ENCODE measurements around the gene NEK10. TPM values are rescaled to one million over a fixed set of nuclear protein-coding genes. Genes with fewer than 3 reads are reported as not detected.

Gene NEK10
- polyA plus RNA-seq, 2 donors = 0.26 to 0.55 TPM

- Histone ChIP-seq H3K4me3 (ENCODE audit: low read depth in 1 of 2, low read length in 2 of 2) (no peak overlapping the region), H3K27ac (ENCODE audit: low read depth in 2 of 2, low read length in 1 of 2) (no peak overlapping the region), H3K4me1 (ENCODE audit: control insufficient read depth in 2 of 2, insufficient read depth in 2 of 2, low read length in 1 of 2) (no peaks in the 10 kb centered on the region), H3K9me3 (ENCODE audit: control insufficient read depth in 2 of 2, insufficient read depth in 1 of 2, low read depth in 1 of 2, low read length in 1 of 2) (no peaks in the 10 kb centered on the region), H3K36me3 (ENCODE audit: control insufficient read depth in 2 of 2, insufficient read depth in 2 of 2, low read length in 1 of 2) (no peaks in the 10 kb centered on the region), H3K27me3 (ENCODE audit: control insufficient read depth in 1 of 2, insufficient read depth in 2 of 2, low read length in 2 of 2) (no peaks in the 10 kb centered on the region)
These were observed 9.1 kb upstream of the NEK10 start for GRCh38 chr3:27378331-27378730.

- Histone ChIP-seq H3K27ac (ENCODE audit: low read depth in 2 of 2, low read length in 1 of 2) (no peak overlapping the region), H3K27me3 (ENCODE audit: control insufficient read depth in 1 of 2, insufficient read depth in 2 of 2, low read length in 2 of 2) (no peaks in the 10 kb centered on the region), H3K36me3 (ENCODE audit: control insufficient read depth in 2 of 2, insufficient read depth in 2 of 2, low read length in 1 of 2) (no peaks in the 10 kb centered on the region), H3K4me3 (ENCODE audit: low read depth in 1 of 2, low read length in 2 of 2) (no peak overlapping the region), H3K4me1 (ENCODE audit: control insufficient read depth in 2 of 2, insufficient read depth in 2 of 2, low read length in 1 of 2) (no peaks in the 10 kb centered on the region), H3K9me3 (ENCODE audit: control insufficient read depth in 2 of 2, insufficient read depth in 1 of 2, low read depth in 1 of 2, low read length in 1 of 2) (no peaks in the 10 kb centered on the region)
- WGBS, 2 donors = 88% methylated on average over 6 of the region's 6 CpGs
These were observed 7.1 kb upstream of the NEK10 start for GRCh38 chr3:27376109-27376772.

GRCh38 chr3:27366062-27366591, 3.1 kb downstream of the NEK10 start:
- Histone ChIP-seq H3K4me3 (ENCODE audit: low read depth in 1 of 2, low read length in 2 of 2) (no peak overlapping the region), H3K9me3 (ENCODE audit: control insufficient read depth in 2 of 2, insufficient read depth in 1 of 2, low read depth in 1 of 2, low read length in 1 of 2) (no peaks in the 10 kb centered on the region), H3K27me3 (ENCODE audit: control insufficient read depth in 1 of 2, insufficient read depth in 2 of 2, low read length in 2 of 2) (no peaks in the 10 kb centered on the region), H3K4me1 (ENCODE audit: control insufficient read depth in 2 of 2, insufficient read depth in 2 of 2, low read length in 1 of 2) (peaks cover 0 to 5% of the 10 kb centered on the region in 2 donors), H3K36me3 (ENCODE audit: control insufficient read depth in 2 of 2, insufficient read depth in 2 of 2, low read length in 1 of 2) (no peaks in the 10 kb centered on the region), H3K27ac (ENCODE audit: low read depth in 2 of 2, low read length in 1 of 2) (no peak overlapping the region)
- WGBS, 2 donors = 96% methylated on average over 1 of the region's 1 CpG

GRCh38 chr3:27360113-27361078, 8.8 kb downstream of the NEK10 start:
- Histone ChIP-seq H3K27me3 (ENCODE audit: control insufficient read depth in 1 of 2, insufficient read depth in 2 of 2, low read length in 2 of 2) (no peaks in the 10 kb centered on the region), H3K27ac (ENCODE audit: low read depth in 2 of 2, low read length in 1 of 2) (peak overlapping the region in 1 of 2 donors; percentile 45), H3K9me3 (ENCODE audit: control insufficient read depth in 2 of 2, insufficient read depth in 1 of 2, low read depth in 1 of 2, low read length in 1 of 2) (no peaks in the 10 kb centered on the region), H3K4me3 (ENCODE audit: low read depth in 1 of 2, low read length in 2 of 2) (no peak overlapping the region), H3K36me3 (ENCODE audit: control insufficient read depth in 2 of 2, insufficient read depth in 2 of 2, low read length in 1 of 2) (no peaks in the 10 kb centered on the region), H3K4me1 (ENCODE audit: control insufficient read depth in 2 of 2, insufficient read depth in 2 of 2, low read length in 1 of 2) (peaks cover 0 to 4% of the 10 kb centered on the region in 2 donors)
- 62 to 71% methylated on average over 7 of the region's 7 CpGs for WGBS, 2 donors

GRCh38 chr3:27358372-27358771, 10.8 kb downstream of the NEK10 start:
- no peak overlapping the region for H3K4me3 ChIP-seq (ENCODE audit: low read depth in 1 of 2, low read length in 2 of 2)
- H3K9me3 ChIP-seq (ENCODE audit: control insufficient read depth in 2 of 2, insufficient read depth in 1 of 2, low read depth in 1 of 2, low read length in 1 of 2) = no peaks in the 10 kb centered on the region
- 54 to 58% methylated on average over 3 of the region's 3 CpGs for WGBS, 2 donors
- H3K27ac ChIP-seq (ENCODE audit: low read depth in 2 of 2, low read length in 1 of 2) = no peak overlapping the region
- H3K4me1 ChIP-seq (ENCODE audit: control insufficient read depth in 2 of 2, insufficient read depth in 2 of 2, low read length in 1 of 2) = peaks cover 0 to 8% of the 10 kb centered on the region in 2 donors
- no peaks in the 10 kb centered on the region for H3K36me3 ChIP-seq (ENCODE audit: control insufficient read depth in 2 of 2, insufficient read depth in 2 of 2, low read length in 1 of 2)
- H3K27me3 ChIP-seq (ENCODE audit: control insufficient read depth in 1 of 2, insufficient read depth in 2 of 2, low read length in 2 of 2) = no peaks in the 10 kb centered on the region

GRCh38 chr3:27357665-27358258, 11.4 kb downstream of the NEK10 start:
- WGBS, 2 donors = 63 to 67% methylated on average over 1 of the region's 1 CpG
- no peak overlapping the region for H3K4me3 ChIP-seq (ENCODE audit: low read depth in 1 of 2, low read length in 2 of 2)
- no peaks in the 10 kb centered on the region for H3K36me3 ChIP-seq (ENCODE audit: control insufficient read depth in 2 of 2, insufficient read depth in 2 of 2, low read length in 1 of 2)
- peaks cover 0 to 8% of the 10 kb centered on the region in 2 donors for H3K4me1 ChIP-seq (ENCODE audit: control insufficient read depth in 2 of 2, insufficient read depth in 2 of 2, low read length in 1 of 2)
- no peak overlapping the region for H3K27ac ChIP-seq (ENCODE audit: low read depth in 2 of 2, low read length in 1 of 2)
- no peaks in the 10 kb centered on the region for H3K9me3 ChIP-seq (ENCODE audit: control insufficient read depth in 2 of 2, insufficient read depth in 1 of 2, low read depth in 1 of 2, low read length in 1 of 2)
- H3K27me3 ChIP-seq (ENCODE audit: control insufficient read depth in 1 of 2, insufficient read depth in 2 of 2, low read length in 2 of 2) = no peaks in the 10 kb centered on the region

GRCh38 chr3:27356976-27357375, 12.2 kb downstream of the NEK10 start:
- H3K4me1 ChIP-seq (ENCODE audit: control insufficient read depth in 2 of 2, insufficient read depth in 2 of 2, low read length in 1 of 2) = peaks cover 0 to 8% of the 10 kb centered on the region in 2 donors
- no peaks in the 10 kb centered on the region for H3K9me3 ChIP-seq (ENCODE audit: control insufficient read depth in 2 of 2, insufficient read depth in 1 of 2, low read depth in 1 of 2, low read length in 1 of 2)
- WGBS, 2 donors = 80 to 83% methylated on average over 3 of the region's 3 CpGs
- H3K27me3 ChIP-seq (ENCODE audit: control insufficient read depth in 1 of 2, insufficient read depth in 2 of 2, low read length in 2 of 2) = no peaks in the 10 kb centered on the region
- no peak overlapping the region for H3K27ac ChIP-seq (ENCODE audit: low read depth in 2 of 2, low read length in 1 of 2)
- H3K36me3 ChIP-seq (ENCODE audit: control insufficient read depth in 2 of 2, insufficient read depth in 2 of 2, low read length in 1 of 2) = no peaks in the 10 kb centered on the region
- no peak overlapping the region for H3K4me3 ChIP-seq (ENCODE audit: low read depth in 1 of 2, low read length in 2 of 2)

- peaks cover 0 to 4% of the 10 kb centered on the region in 2 donors for H3K4me1 ChIP-seq (ENCODE audit: control insufficient read depth in 2 of 2, insufficient read depth in 2 of 2, low read length in 1 of 2)
- no peaks in the 10 kb centered on the region for H3K36me3 ChIP-seq (ENCODE audit: control insufficient read depth in 2 of 2, insufficient read depth in 2 of 2, low read length in 1 of 2)
- H3K27ac ChIP-seq (ENCODE audit: low read depth in 2 of 2, low read length in 1 of 2) = no peak overlapping the region
- H3K4me3 ChIP-seq (ENCODE audit: low read depth in 1 of 2, low read length in 2 of 2) = no peak overlapping the region
- no peaks in the 10 kb centered on the region for H3K27me3 ChIP-seq (ENCODE audit: control insufficient read depth in 1 of 2, insufficient read depth in 2 of 2, low read length in 2 of 2)
- no peaks in the 10 kb centered on the region for H3K9me3 ChIP-seq (ENCODE audit: control insufficient read depth in 2 of 2, insufficient read depth in 1 of 2, low read depth in 1 of 2, low read length in 1 of 2)
- 74 to 81% methylated on average over 4 of the region's 4 CpGs for WGBS, 2 donors
These were observed 14.5 kb downstream of the NEK10 start for GRCh38 chr3:27354588-27355203.

GRCh38 chr3:27354161-27354560, 15.0 kb downstream of the NEK10 start:
- H3K27me3 ChIP-seq (ENCODE audit: control insufficient read depth in 1 of 2, insufficient read depth in 2 of 2, low read length in 2 of 2) = no peaks in the 10 kb centered on the region
- 73 to 76% methylated on average over 5 of the region's 5 CpGs for WGBS, 2 donors
- H3K36me3 ChIP-seq (ENCODE audit: control insufficient read depth in 2 of 2, insufficient read depth in 2 of 2, low read length in 1 of 2) = no peaks in the 10 kb centered on the region
- H3K27ac ChIP-seq (ENCODE audit: low read depth in 2 of 2, low read length in 1 of 2) = no peak overlapping the region
- H3K4me1 ChIP-seq (ENCODE audit: control insufficient read depth in 2 of 2, insufficient read depth in 2 of 2, low read length in 1 of 2) = peaks cover 0 to 4% of the 10 kb centered on the region in 2 donors
- no peaks in the 10 kb centered on the region for H3K9me3 ChIP-seq (ENCODE audit: control insufficient read depth in 2 of 2, insufficient read depth in 1 of 2, low read depth in 1 of 2, low read length in 1 of 2)
- H3K4me3 ChIP-seq (ENCODE audit: low read depth in 1 of 2, low read length in 2 of 2) = no peak overlapping the region
